Muscle of arm (tissue), 12 donors: ENCODE results near the gene MAPKAP1. TPM values are rescaled to one million over a fixed set of nuclear protein-coding genes. Genes with fewer than 3 reads are reported as not detected.

Experiments used
- DNase-seq: peaks from one replicate; pipeline ENCODE4 v3.0.0-alpha.2; 2013
- polyA plus RNA-seq, 12 donors: library from polyadenylated mRNA; unstranded; fragments of 120-200 nt; gene quantifications; one replicate each; pipeline ENCODE4 v1.2.1, GENCODE V29; 2013; ENCODE audit not compliant: insufficient read length in 12 of 12

The MAPKAP1 gene
- polyA plus RNA-seq, 12 donors = 61.5 to 78.0 (median 72.4) TPM; not detected in 1

- no peak for DNase-seq
Measured at GRCh38 chr9:125537442-125538091, 169.4 kb downstream of the MAPKAP1 start.

GRCh38 chr9:125536776-125537175 is 170.2 kb downstream of the MAPKAP1 start:
- DNase-seq = no peak

- no peak for DNase-seq
Measured at GRCh38 chr9:125536167-125536772, 170.7 kb downstream of the MAPKAP1 start.

- no peak for DNase-seq
Measured at GRCh38 chr9:125534971-125535701, 171.9 kb downstream of the MAPKAP1 start.

GRCh38 chr9:125532812-125533594 is 174.0 kb downstream of the MAPKAP1 start:
- no peak for DNase-seq

GRCh38 chr9:125532412-125532811 is 174.6 kb downstream of the MAPKAP1 start:
- DNase-seq = no peak

DNA sequence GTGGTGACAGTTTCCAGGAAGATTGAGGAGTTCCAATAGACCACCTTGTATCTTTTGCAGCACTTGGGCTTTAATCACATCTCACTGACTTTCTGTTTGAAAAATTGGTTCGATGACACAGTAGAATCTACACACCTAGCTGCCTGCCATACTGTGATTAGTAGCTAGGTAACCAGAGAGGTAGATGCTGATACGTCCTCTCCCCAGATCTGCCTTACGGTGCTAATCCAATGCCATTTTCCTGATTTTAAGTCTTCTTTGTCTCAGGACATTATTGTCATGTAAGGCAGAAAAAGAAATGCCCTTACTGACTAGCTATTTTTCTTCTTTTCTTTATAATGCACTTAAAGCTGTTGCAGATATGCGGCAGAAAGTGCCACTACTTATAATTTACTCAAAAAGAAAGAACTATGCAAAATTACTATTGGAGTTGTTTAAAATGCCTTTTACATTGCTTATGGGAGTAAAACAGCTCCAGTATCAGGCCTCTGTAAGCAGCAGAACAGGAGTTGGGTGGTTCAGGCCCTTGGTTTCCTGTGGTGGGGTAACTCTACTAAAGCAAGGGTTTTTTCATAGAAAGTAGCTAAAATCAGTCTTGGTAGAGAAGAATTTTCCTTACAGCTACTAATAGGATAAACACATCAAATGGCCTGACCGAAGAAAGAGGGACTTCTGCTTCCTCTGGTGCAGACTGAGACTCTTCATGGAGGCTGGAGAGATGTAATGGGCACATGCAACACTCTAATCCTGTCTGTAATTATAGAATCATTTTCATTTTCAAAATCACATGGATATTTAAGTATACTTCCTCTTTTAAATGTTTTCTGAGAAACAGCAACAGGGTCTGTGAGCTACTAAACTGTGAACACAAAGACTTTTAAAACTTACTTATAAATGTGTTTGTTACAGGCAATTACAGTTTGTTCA is 177.2 kb downstream of the MAPKAP1 start:
- no peak for DNase-seq

GRCh38 chr9:125529107-125529506 is 177.9 kb downstream of the MAPKAP1 start:
- DNase-seq = no peak

- DNase-seq = no peak
Measured at GRCh38 chr9:125527471-125528002, 179.5 kb downstream of the MAPKAP1 start.

GRCh38 chr9:125525921-125526631 is 180.9 kb downstream of the MAPKAP1 start:
- peak; percentile 90 for DNase-seq

- DNase-seq = peak; percentile 76
Measured at GRCh38 chr9:125524583-125525355, 182.2 kb downstream of the MAPKAP1 start.

- no peak for DNase-seq
Measured at GRCh38 chr9:125523681-125524080, 183.3 kb downstream of the MAPKAP1 start.

DNA sequence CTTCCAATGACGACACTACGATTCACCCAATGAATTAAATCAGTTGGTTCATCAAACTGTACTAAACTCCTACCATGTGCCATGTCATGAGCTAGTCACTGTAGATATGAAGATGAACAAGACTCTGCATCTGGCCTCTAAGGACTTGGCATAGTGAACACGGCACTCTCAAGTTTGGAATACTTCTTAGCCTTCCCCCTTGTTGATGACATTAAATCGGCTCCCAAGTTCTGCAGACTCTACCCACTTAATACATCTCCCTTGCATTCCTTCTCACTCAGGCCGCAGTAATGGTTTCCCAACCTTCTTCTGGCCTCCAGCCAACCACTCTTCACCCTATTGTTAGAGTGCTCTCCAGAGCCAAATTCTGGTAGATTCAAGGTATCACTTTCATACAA is 184.7 kb downstream of the MAPKAP1 start:
- no peak for DNase-seq

DNA sequence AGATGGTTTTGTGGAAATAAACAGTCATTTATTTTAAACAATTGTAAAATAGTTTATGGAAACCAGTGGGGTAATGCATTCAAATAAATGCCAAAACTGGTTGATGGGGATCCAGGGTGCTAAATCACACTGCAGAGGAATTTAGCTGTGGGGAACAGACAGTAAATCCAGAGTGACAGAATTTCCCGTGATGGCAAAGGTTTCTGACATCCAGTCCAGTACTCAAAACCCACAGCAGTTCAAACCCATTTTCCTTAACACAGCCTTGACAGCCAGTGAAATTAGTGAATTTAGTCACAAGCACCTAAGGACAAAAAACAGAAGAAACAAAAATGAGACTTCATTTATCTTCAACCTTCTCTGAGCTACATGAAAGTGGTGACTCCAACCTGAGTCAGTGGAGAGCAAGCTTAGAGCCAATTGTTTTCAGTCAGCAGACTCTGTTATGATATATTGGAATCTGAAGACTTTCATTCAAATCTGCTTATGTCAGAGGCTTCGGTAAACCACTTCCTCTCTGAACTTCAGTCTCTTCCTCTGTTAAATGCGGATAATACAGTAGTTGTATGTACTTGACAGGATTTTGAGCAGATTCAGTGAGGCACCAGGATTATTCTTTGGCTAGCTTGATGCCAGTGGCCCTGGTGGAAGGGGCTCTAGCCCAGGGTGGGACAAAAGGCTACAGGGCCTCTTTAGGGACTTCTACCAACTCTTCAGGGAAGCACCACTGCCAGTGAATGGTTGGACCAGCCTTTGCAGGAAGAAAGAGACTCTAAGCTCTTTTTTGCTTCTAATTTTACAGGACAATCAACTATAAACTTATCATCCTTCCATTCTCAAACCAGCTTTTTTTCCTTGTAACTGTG is 185.3 kb downstream of the MAPKAP1 start:
- DNase-seq = no peak

DNA sequence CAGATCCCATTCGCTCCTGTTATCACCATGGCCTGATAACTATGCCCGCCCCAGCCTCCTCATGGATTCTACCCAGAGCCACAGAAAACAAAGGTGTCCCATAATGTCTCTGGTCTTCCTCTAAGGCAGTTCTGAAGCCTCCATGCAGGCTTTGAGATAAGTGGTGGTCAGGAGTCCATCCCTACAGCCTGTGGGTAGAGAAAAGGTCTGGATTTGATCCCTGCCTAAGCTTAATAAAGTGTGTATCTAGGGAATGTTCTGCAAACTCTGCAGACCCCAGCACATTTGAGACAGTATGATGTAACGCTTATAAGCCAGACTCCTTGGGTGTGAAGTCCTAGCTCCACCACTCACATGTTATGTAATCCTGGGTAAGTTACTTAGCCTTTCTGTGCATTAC is 187.3 kb downstream of the MAPKAP1 start:
- DNase-seq = no peak

- DNase-seq = no peak
Measured at GRCh38 chr9:125517577-125517976, 189.4 kb downstream of the MAPKAP1 start.

- no peak for DNase-seq
Measured at GRCh38 chr9:125515983-125516940, 190.7 kb downstream of the MAPKAP1 start.
